B cell (primary cell): ENCODE measurements around the gene LPCAT1. TPM values are rescaled to one million over a fixed set of nuclear protein-coding genes. Genes with fewer than 3 reads are reported as not detected.

Experiments
- ATAC-seq: fragments of 200-7000 bp; cut with Tn5 transposase; one replicate; pipeline ENCODE4 v1.10.0; 2021; ENCODE audit warnings: low read depth, mild to moderate bottlenecking, moderate number of reproducible peaks, moderate library complexity
- CTCF ChIA-PET: fragments of 350-600 bp; sonication (Branson Sonifier 250); formaldehyde crosslinking; loops from one replicate; lab custom pipeline; 2021; ENCODE audit warnings: antibody characterized with exemption, inconsistent platforms; lab: Charles Lee
- POLR2A ChIA-PET: fragments of 350-600 bp; sonication (Branson Sonifier 250); formaldehyde crosslinking; loops from one replicate; lab custom pipeline; 2021; ENCODE audit warnings: antibody characterized with exemption; lab: Charles Lee
- DNase-seq: peaks from one replicate; pipeline ENCODE4 v3.0.0; 2013
- H2AFZ ChIP-seq: 2 replicates; pipeline ENCODE4 v1.6.1; 2012; ENCODE audit warnings: mild to moderate bottlenecking, low read depth, low read length; ENCODE audit not compliant: insufficient read depth, poor library complexity, severe bottlenecking
- H3K27ac ChIP-seq, 2 donors: 1 replicate in 1 of 2; 2 replicates in 1 of 2; pipeline ENCODE4 v1.5.1; 2012 to 2013; ENCODE audit warnings: low read length in 2 of 2, mild to moderate bottlenecking in 2 of 2, moderate library complexity in 1 of 2
- H3K27me3 ChIP-seq, 4 experiments: fragments of 200-600 bp in 1 of 4; sonication (generic) in 1 of 4; replicated peaks in 1 of 4; 1 replicate in 2 of 4; 2 replicates in 2 of 4; pipeline versions ENCODE4 v1.6.1 to v1.7.0; 2013 to 2016; ENCODE audit warnings: low read length in 3 of 4, mild to moderate bottlenecking in 2 of 4, mixed read lengths in 1 of 4, moderate library complexity in 1 of 4; ENCODE audit not compliant: insufficient read depth in 4 of 4, control insufficient read depth in 3 of 4; ENCODE audit errors: control extremely low read depth in 1 of 4
- H3K36me3 ChIP-seq, 2 experiments: replicated peaks in 1 of 2; 1 replicate in 1 of 2; 2 replicates in 1 of 2; pipeline versions ENCODE4 v1.6.1 to v1.7.1; 2013; ENCODE audit warnings: low read length in 1 of 2; ENCODE audit not compliant: insufficient read depth in 2 of 2, control insufficient read depth in 1 of 2; ENCODE audit errors: control extremely low read depth in 1 of 2, extremely low read depth in 1 of 2
- H3K4me1 ChIP-seq, 2 donors: fragments of 200-600 bp in 1 of 2; sonication (generic) in 1 of 2; 1 replicate in 1 of 2; 2 replicates in 1 of 2; pipeline versions ENCODE4 v1.5.1 to v1.6.1; 2013 to 2017; ENCODE audit warnings: low read length in 2 of 2; ENCODE audit not compliant: control insufficient read depth in 2 of 2, insufficient read depth in 2 of 2
- H3K4me2 ChIP-seq: replicated peaks from 2 replicates; pipeline ENCODE3; 2012; ENCODE audit warnings: mild to moderate bottlenecking, low read depth, low read length; ENCODE audit not compliant: poor library complexity, severe bottlenecking
- H3K4me3 ChIP-seq, 5 experiments: fragments of 200-600 bp in 1 of 5; sonication (generic) in 1 of 5; 1 replicate in 3 of 5; 2 replicates in 2 of 5; pipeline versions ENCODE4 v1.5.1 to v1.7.0; 2011 to 2016; ENCODE audit warnings: low read length in 4 of 5, mild to moderate bottlenecking in 4 of 5, low read depth in 2 of 5, control low read depth in 1 of 5, moderate library complexity in 1 of 5; ENCODE audit not compliant: insufficient read depth in 1 of 5; ENCODE audit errors: control extremely low read depth in 1 of 5, extremely low read depth in 1 of 5
- H3K79me2 ChIP-seq: fragments of 200-600 bp; sonication (generic); one replicate; pipeline ENCODE4 v1.6.0; 2016; ENCODE audit warnings: low read length; ENCODE audit not compliant: control insufficient read depth, insufficient read depth
- H3K9ac ChIP-seq: fragments of 200-600 bp; sonication (generic); 2 replicates; pipeline ENCODE4 v1.6.1; 2017; ENCODE audit warnings: mild to moderate bottlenecking, low read length, moderate library complexity
- H3K9me3 ChIP-seq, 3 donors: one replicate each; pipeline versions ENCODE4 v1.6.1 to v1.7.1; 2013; ENCODE audit warnings: low read length in 2 of 3; ENCODE audit not compliant: control insufficient read depth in 2 of 3, insufficient read depth in 1 of 3; ENCODE audit errors: control extremely low read depth in 1 of 3
- H4K20me1 ChIP-seq: 2 replicates; pipeline ENCODE4 v1.6.0; 2012; ENCODE audit warnings: mild to moderate bottlenecking, low read length; ENCODE audit not compliant: insufficient read depth, control insufficient read depth, poor library complexity, severe bottlenecking
- H3K27ac Mint-ChIP-seq: one replicate; pipeline ENCODE4 v1.8.0; 2021; ENCODE audit warnings: mixed read lengths
- H3K27me3 Mint-ChIP-seq: one replicate; pipeline ENCODE4 v1.8.0; 2021; ENCODE audit warnings: mixed read lengths
- H3K4me1 Mint-ChIP-seq: one replicate; pipeline ENCODE4 v1.8.0; 2021; ENCODE audit warnings: mixed read lengths
- H3K4me3 Mint-ChIP-seq: one replicate; pipeline ENCODE4 v1.8.0; 2021; ENCODE audit warnings: mixed read lengths
- H3K9me3 Mint-ChIP-seq: one replicate; pipeline ENCODE4 v1.8.0; 2022; ENCODE audit warnings: mixed read lengths; ENCODE audit not compliant: insufficient read depth
- CTCF ChIP-seq: fragments of 200-600 bp; IDR thresholded peaks from one replicate; pipeline ENCODE4 v1.8.0; 2022; ENCODE audit warnings: antibody characterized with exemption, mild to moderate bottlenecking
- EZH2 ChIP-seq: IDR thresholded peaks from 2 replicates; pipeline ENCODE4 v1.6.1; 2012; ENCODE audit warnings: borderline replicate concordance, low read depth, mild to moderate bottlenecking, moderate library complexity, low read length; ENCODE audit not compliant: insufficient read depth, poor library complexity, severe bottlenecking
- WGBS: methylation state at CpG from one replicate; pipeline ENCODE4 v1.1.5; 2013; ENCODE audit warnings: missing lambda C conversion rate; ENCODE audit not compliant: insufficient coverage; 5-methylcytosine and 5-hydroxymethylcytosine counted together
- intact Hi-C: fragments of 100-400 bp; cut with micrococcal nuclease; formaldehyde crosslinking; loops from one replicate; pipeline ENCODE4 v1.10.0; 2022
- polyA plus RNA-seq: library from polyadenylated mRNA; depleted of rRNA; stranded (reverse); fragments of >200 nt; gene quantifications from 2 replicates; pipeline ENCODE4 v1.2.3, GENCODE V29; 2012
- total RNA-seq, 2 donors: library from RNA; stranded (reverse); fragments of 120-200 nt in 1 of 2; gene quantifications; 1 replicate in 1 of 2; 2 replicates in 1 of 2; pipeline versions ENCODE4 v1.2.3 to v1.2.4, GENCODE V29; 2013 to 2022

The LPCAT1 gene
- total and polyA plus RNA-seq, 2 donors (not counting 1 experiment from before 2014, with no cell fraction given) = 94.8 to 159 TPM

GRCh38 chr5:1547236-1547635 lies 23.5 kb upstream of the LPCAT1 start:
- WGBS = 94% methylated on average over 9 of the region's 11 CpGs
- no peaks in the 10 kb centered on the region for H3K9me3 Mint-ChIP-seq
- ATAC-seq = no peak
- Histone ChIP-seq H3K27ac (no peak overlapping the region), H4K20me1 (no peaks in the 10 kb centered on the region), H3K36me3 (no peaks in the 10 kb centered on the region), H3K4me2 (no peak overlapping the region), H3K79me2 (no peaks in the 10 kb centered on the region), H3K27me3 (no peaks in the 10 kb centered on the region), H3K9me3 (peaks cover 0 to 6% (median 0%) of the 10 kb centered on the region in 3 donors), H2AFZ (no peak overlapping the region), H3K9ac (no peak overlapping the region), H3K4me3 (no peak overlapping the region), H3K4me1 (peaks cover 0 to 10% of the 10 kb centered on the region in 2 donors)
- no peak overlapping the region for H3K27ac Mint-ChIP-seq
- CTCF ChIA-PET = no interaction called here
- POLR2A ChIA-PET = no interaction called here
- TF ChIP-seq CTCF = no peak
- TF ChIP-seq EZH2 = no peak
- H3K4me3 Mint-ChIP-seq = no peak overlapping the region
- intact Hi-C loops = no loop called here
- H3K27me3 Mint-ChIP-seq = no peaks in the 10 kb centered on the region
- no peak for DNase-seq
- H3K4me1 Mint-ChIP-seq = peaks cover 7% of the 10 kb centered on the region

- Mint-ChIP-seq H3K4me3 (no peak overlapping the region), H3K27ac (no peak overlapping the region), H3K4me1 (peaks cover 10% of the 10 kb centered on the region), H3K9me3 (no peaks in the 10 kb centered on the region), H3K27me3 (no peaks in the 10 kb centered on the region)
- no peaks in the 10 kb centered on the region for H4K20me1 ChIP-seq
- WGBS = 91% methylated on average over 16 of the region's 18 CpGs
- ATAC-seq (no peak), DNase-seq (no peak)
- H3K27me3 ChIP-seq = no peaks in the 10 kb centered on the region
- TF ChIP-seq EZH2 (no peak), CTCF (no peak)
- H2AFZ ChIP-seq = no peak overlapping the region
- ChIA-PET CTCF (no interaction called here), POLR2A (no interaction called here)
- intact Hi-C loops = no loop called here
- no peak overlapping the region for H3K27ac ChIP-seq
- peaks cover 0 to 10% of the 10 kb centered on the region in 2 donors for H3K4me1 ChIP-seq
- H3K9ac ChIP-seq = no peak overlapping the region
- H3K4me3 ChIP-seq = no peak overlapping the region
- H3K79me2 ChIP-seq = no peaks in the 10 kb centered on the region
- no peaks in the 10 kb centered on the region for H3K36me3 ChIP-seq
- peaks cover 0 to 6% (median 0%) of the 10 kb centered on the region in 3 donors for H3K9me3 ChIP-seq
- H3K4me2 ChIP-seq = no peak overlapping the region
Observed at GRCh38 chr5:1546556-1546955, 22.8 kb upstream of the LPCAT1 start.
